ENCODE results near the gene CCDC60.
A peak's percentile ranks its signal among the peaks of the same experiment; 100 is the strongest.

The CCDC60 gene

GRCh38 chr12:119423285-119423684, 88.8 kb downstream of the CCDC60 start:
- H3K4me1 ChIP-seq (ENCODE audit: control insufficient read depth, insufficient read depth, low read length, poor library complexity, severe bottlenecking): no peaks in the 10 kb centered on the region
- H3K4me3 ChIP-seq (ENCODE audit: insufficient read depth, low read depth, low read length, poor library complexity, severe bottlenecking): no peak overlapping the region
- no peaks in the 10 kb centered on the region for H3K27me3 ChIP-seq (replicated peaks; ENCODE audit: control insufficient read depth, insufficient read depth, low read length, poor library complexity, severe bottlenecking)
- no peak overlapping the region for H3K27ac ChIP-seq (ENCODE audit: insufficient read depth, low read length, poor library complexity, severe bottlenecking)
- no peaks in the 10 kb centered on the region for H3K9me3 ChIP-seq (ENCODE audit: control insufficient read depth, low read length)
- no peaks in the 10 kb centered on the region for H3K36me3 ChIP-seq (ENCODE audit: control insufficient read depth, insufficient read depth, low read length)
- DNase-seq: no peak

- H3K27me3 ChIP-seq (replicated peaks; ENCODE audit: control insufficient read depth, insufficient read depth, low read length, poor library complexity, severe bottlenecking): no peaks in the 10 kb centered on the region
Measured at GRCh38 chr12:119425623-119426022, 91.1 kb downstream of the CCDC60 start.

GRCh38 chr12:119431151-119431550, 96.6 kb downstream of the CCDC60 start:
- H3K36me3 ChIP-seq (ENCODE audit: control insufficient read depth, insufficient read depth, low read length): no peaks in the 10 kb centered on the region
- no peak overlapping the region for H3K27ac ChIP-seq (ENCODE audit: insufficient read depth, low read length, poor library complexity, severe bottlenecking)
- H3K4me3 ChIP-seq (ENCODE audit: insufficient read depth, low read depth, low read length, poor library complexity, severe bottlenecking): no peak overlapping the region
- no peaks in the 10 kb centered on the region for H3K4me1 ChIP-seq (ENCODE audit: control insufficient read depth, insufficient read depth, low read length, poor library complexity, severe bottlenecking)
- H3K27me3 ChIP-seq (replicated peaks; ENCODE audit: control insufficient read depth, insufficient read depth, low read length, poor library complexity, severe bottlenecking): no peaks in the 10 kb centered on the region
- no peak for DNase-seq
- H3K9me3 ChIP-seq (ENCODE audit: control insufficient read depth, low read length): no peaks in the 10 kb centered on the region

More at GRCh38 chr12:119425623-119426022, 91.1 kb downstream of the CCDC60 start:
- DNase-seq: no peak
- Histone ChIP-seq H3K4me1 (ENCODE audit: control insufficient read depth, insufficient read depth, low read length, poor library complexity, severe bottlenecking) (no peaks in the 10 kb centered on the region), H3K27ac (ENCODE audit: insufficient read depth, low read length, poor library complexity, severe bottlenecking) (no peak overlapping the region), H3K9me3 (ENCODE audit: control insufficient read depth, low read length) (no peaks in the 10 kb centered on the region), H3K4me3 (ENCODE audit: insufficient read depth, low read depth, low read length, poor library complexity, severe bottlenecking) (no peak overlapping the region), H3K36me3 (ENCODE audit: control insufficient read depth, insufficient read depth, low read length) (no peaks in the 10 kb centered on the region)

- Histone ChIP-seq H3K27me3 (replicated peaks; ENCODE audit: control insufficient read depth, insufficient read depth, low read length, poor library complexity, severe bottlenecking) (no peaks in the 10 kb centered on the region), H3K4me3 (ENCODE audit: insufficient read depth, low read depth, low read length, poor library complexity, severe bottlenecking) (no peak overlapping the region), H3K27ac (ENCODE audit: insufficient read depth, low read length, poor library complexity, severe bottlenecking) (no peak overlapping the region), H3K36me3 (ENCODE audit: control insufficient read depth, insufficient read depth, low read length) (no peaks in the 10 kb centered on the region), H3K9me3 (ENCODE audit: control insufficient read depth, low read length) (no peaks in the 10 kb centered on the region), H3K4me1 (ENCODE audit: control insufficient read depth, insufficient read depth, low read length, poor library complexity, severe bottlenecking) (no peaks in the 10 kb centered on the region)
- no peak for DNase-seq
Measured at GRCh38 chr12:119432949-119433348, 98.4 kb downstream of the CCDC60 start.

- H3K4me1 ChIP-seq (ENCODE audit: control insufficient read depth, insufficient read depth, low read length, poor library complexity, severe bottlenecking): no peaks in the 10 kb centered on the region
- DNase-seq: no peak
Measured at GRCh38 chr12:119440803-119441360, 106.4 kb downstream of the CCDC60 start.

GRCh38 chr12:119444462-119445044, 110.0 kb downstream of the CCDC60 start:
- DNase-seq: peak in 1 of 3 donors; percentile 6
- Histone ChIP-seq H3K4me1 (ENCODE audit: control insufficient read depth, insufficient read depth, low read length, poor library complexity, severe bottlenecking) (no peaks in the 10 kb centered on the region), H3K4me3 (ENCODE audit: insufficient read depth, low read depth, low read length, poor library complexity, severe bottlenecking) (no peak overlapping the region), H3K9me3 (ENCODE audit: control insufficient read depth, low read length) (no peaks in the 10 kb centered on the region), H3K36me3 (ENCODE audit: control insufficient read depth, insufficient read depth, low read length) (no peaks in the 10 kb centered on the region), H3K27me3 (replicated peaks; ENCODE audit: control insufficient read depth, insufficient read depth, low read length, poor library complexity, severe bottlenecking) (no peaks in the 10 kb centered on the region), H3K27ac (ENCODE audit: insufficient read depth, low read length, poor library complexity, severe bottlenecking) (no peak overlapping the region)

More at GRCh38 chr12:119440803-119441360, 106.4 kb downstream of the CCDC60 start:
- Histone ChIP-seq H3K4me3 (ENCODE audit: insufficient read depth, low read depth, low read length, poor library complexity, severe bottlenecking) (no peak overlapping the region), H3K27ac (ENCODE audit: insufficient read depth, low read length, poor library complexity, severe bottlenecking) (no peak overlapping the region), H3K27me3 (replicated peaks; ENCODE audit: control insufficient read depth, insufficient read depth, low read length, poor library complexity, severe bottlenecking) (peaks cover 5% of the 10 kb centered on the region), H3K36me3 (ENCODE audit: control insufficient read depth, insufficient read depth, low read length) (no peaks in the 10 kb centered on the region), H3K9me3 (ENCODE audit: control insufficient read depth, low read length) (no peaks in the 10 kb centered on the region)

- Histone ChIP-seq H3K4me3 (ENCODE audit: insufficient read depth, low read depth, low read length, poor library complexity, severe bottlenecking) (no peak overlapping the region), H3K27me3 (replicated peaks; ENCODE audit: control insufficient read depth, insufficient read depth, low read length, poor library complexity, severe bottlenecking) (no peaks in the 10 kb centered on the region), H3K36me3 (ENCODE audit: control insufficient read depth, insufficient read depth, low read length) (no peaks in the 10 kb centered on the region), H3K27ac (ENCODE audit: insufficient read depth, low read length, poor library complexity, severe bottlenecking) (no peak overlapping the region), H3K9me3 (ENCODE audit: control insufficient read depth, low read length) (no peaks in the 10 kb centered on the region), H3K4me1 (ENCODE audit: control insufficient read depth, insufficient read depth, low read length, poor library complexity, severe bottlenecking) (no peaks in the 10 kb centered on the region)
- DNase-seq: no peak
Measured at GRCh38 chr12:119446459-119446858, 111.9 kb downstream of the CCDC60 start.

- Histone ChIP-seq H3K9me3 (ENCODE audit: control insufficient read depth, low read length) (no peaks in the 10 kb centered on the region), H3K36me3 (ENCODE audit: control insufficient read depth, insufficient read depth, low read length) (no peaks in the 10 kb centered on the region), H3K4me3 (ENCODE audit: insufficient read depth, low read depth, low read length, poor library complexity, severe bottlenecking) (no peak overlapping the region), H3K27ac (ENCODE audit: insufficient read depth, low read length, poor library complexity, severe bottlenecking) (no peak overlapping the region), H3K4me1 (ENCODE audit: control insufficient read depth, insufficient read depth, low read length, poor library complexity, severe bottlenecking) (no peaks in the 10 kb centered on the region), H3K27me3 (replicated peaks; ENCODE audit: control insufficient read depth, insufficient read depth, low read length, poor library complexity, severe bottlenecking) (no peaks in the 10 kb centered on the region)
- DNase-seq: no peak
Measured at GRCh38 chr12:119447126-119447525, 112.6 kb downstream of the CCDC60 start.

GRCh38 chr12:119447618-119448017, 113.1 kb downstream of the CCDC60 start:
- DNase-seq: no peak
- Histone ChIP-seq H3K4me3 (ENCODE audit: insufficient read depth, low read depth, low read length, poor library complexity, severe bottlenecking) (no peak overlapping the region), H3K9me3 (ENCODE audit: control insufficient read depth, low read length) (no peaks in the 10 kb centered on the region), H3K27ac (ENCODE audit: insufficient read depth, low read length, poor library complexity, severe bottlenecking) (no peak overlapping the region), H3K4me1 (ENCODE audit: control insufficient read depth, insufficient read depth, low read length, poor library complexity, severe bottlenecking) (no peaks in the 10 kb centered on the region), H3K36me3 (ENCODE audit: control insufficient read depth, insufficient read depth, low read length) (no peaks in the 10 kb centered on the region), H3K27me3 (replicated peaks; ENCODE audit: control insufficient read depth, insufficient read depth, low read length, poor library complexity, severe bottlenecking) (no peaks in the 10 kb centered on the region)

GRCh38 chr12:119448611-119449131, 114.1 kb downstream of the CCDC60 start:
- DNase-seq: no peak
- Histone ChIP-seq H3K36me3 (ENCODE audit: control insufficient read depth, insufficient read depth, low read length) (no peaks in the 10 kb centered on the region), H3K27me3 (replicated peaks; ENCODE audit: control insufficient read depth, insufficient read depth, low read length, poor library complexity, severe bottlenecking) (no peaks in the 10 kb centered on the region), H3K4me3 (ENCODE audit: insufficient read depth, low read depth, low read length, poor library complexity, severe bottlenecking) (no peak overlapping the region), H3K9me3 (ENCODE audit: control insufficient read depth, low read length) (no peaks in the 10 kb centered on the region), H3K4me1 (ENCODE audit: control insufficient read depth, insufficient read depth, low read length, poor library complexity, severe bottlenecking) (no peaks in the 10 kb centered on the region), H3K27ac (ENCODE audit: insufficient read depth, low read length, poor library complexity, severe bottlenecking) (no peak overlapping the region)

All from effector memory CD4-positive, alpha-beta T cell (primary cell).